Measurements from ENCODE around the gene SHOX.
"Not testable (repeated sequence)": the region's sequence is repeated elsewhere in the genome, so short reads cannot be mapped to it uniquely, and the experiment has no call there.

SHOX gene

GRCh38 chrX:630612-631496 lies at the start of gene SHOX:
SHOX (plus strand) TSS chrX:630791; CDS start chrX:630898, 107 bp downstream.
- in situ Hi-C loops (cut with MboI; ENCODE audit: low sequenced_read_pairs), result no loop called here

GRCh38 chrX:581066-581465 lies 49.5 kb upstream of the SHOX start:
- in situ Hi-C loops (cut with MboI; ENCODE audit: low sequenced_read_pairs), result no loop called here

- in situ Hi-C loops (cut with MboI; ENCODE audit: low sequenced_read_pairs), result no loop called here
Observed at GRCh38 chrX:581720-582298, 48.8 kb upstream of the SHOX start.

GRCh38 chrX:584572-584971 lies 46.0 kb upstream of the SHOX start:
- in situ Hi-C loops (cut with MboI; ENCODE audit: low sequenced_read_pairs), result no loop called here

- in situ Hi-C loops (cut with MboI; ENCODE audit: low sequenced_read_pairs), result no loop called here
Observed at GRCh38 chrX:585115-585808, 45.3 kb upstream of the SHOX start.

GRCh38 chrX:586351-586750 lies 44.2 kb upstream of the SHOX start:
- in situ Hi-C loops (cut with MboI; ENCODE audit: low sequenced_read_pairs), result no loop called here

- in situ Hi-C loops (cut with MboI; ENCODE audit: low sequenced_read_pairs), result not testable (repeated sequence)
Observed at GRCh38 chrX:589261-589660, 41.3 kb upstream of the SHOX start.

GRCh38 chrX:590693-591404 lies 39.7 kb upstream of the SHOX start:
- in situ Hi-C loops (cut with MboI; ENCODE audit: low sequenced_read_pairs), result no loop called here

GRCh38 chrX:599837-600715 lies 30.5 kb upstream of the SHOX start:
- in situ Hi-C loops (cut with MboI; ENCODE audit: low sequenced_read_pairs), result no loop called here

GRCh38 chrX:603029-603428 lies 27.6 kb upstream of the SHOX start:
- in situ Hi-C loops (cut with MboI; ENCODE audit: low sequenced_read_pairs), result not testable (repeated sequence)

GRCh38 chrX:604616-605015 lies 26.0 kb upstream of the SHOX start:
- in situ Hi-C loops (cut with MboI; ENCODE audit: low sequenced_read_pairs), result not testable (repeated sequence)

GRCh38 chrX:608088-608487 lies 22.5 kb upstream of the SHOX start:
- in situ Hi-C loops (cut with MboI; ENCODE audit: low sequenced_read_pairs), result not testable (repeated sequence)

- in situ Hi-C loops (cut with MboI; ENCODE audit: low sequenced_read_pairs), result no loop called here
Observed at GRCh38 chrX:614136-614535, 16.5 kb upstream of the SHOX start.

GRCh38 chrX:617401-617800 lies 13.2 kb upstream of the SHOX start:
- in situ Hi-C loops (cut with MboI; ENCODE audit: low sequenced_read_pairs), result no loop called here

GRCh38 chrX:617891-618290 lies 12.7 kb upstream of the SHOX start:
- in situ Hi-C loops (cut with MboI; ENCODE audit: low sequenced_read_pairs), result no loop called here

- in situ Hi-C loops (cut with MboI; ENCODE audit: low sequenced_read_pairs), result not testable (repeated sequence)
Observed at GRCh38 chrX:618304-618703, 12.3 kb upstream of the SHOX start.

GRCh38 chrX:618761-619450 lies 11.7 kb upstream of the SHOX start:
- in situ Hi-C loops (cut with MboI; ENCODE audit: low sequenced_read_pairs), result no loop called here

GRCh38 chrX:619451-619811 lies 11.2 kb upstream of the SHOX start:
- in situ Hi-C loops (cut with MboI; ENCODE audit: low sequenced_read_pairs), result no loop called here

- in situ Hi-C loops (cut with MboI; ENCODE audit: low sequenced_read_pairs), result no loop called here
Observed at GRCh38 chrX:619812-620531, 10.6 kb upstream of the SHOX start.

Data from HL-60/S4 treated with retinoic acid at 250 ng/mL for 4 days and 3 days (cell line).